C1 segment of cervical spinal cord (tissue), 14 donors: Measurements from ENCODE around the gene MT1B.
"Not testable (repeated sequence)": the region's sequence is repeated elsewhere in the genome, so short reads cannot be mapped to it uniquely, and the experiment has no call there.

Experiments used
- DNase-seq, 14 donors: peaks; one replicate each; lab custom pipeline; 2025; lab: John Stamatoyannopoulos, UW

MT1B gene

DNA sequence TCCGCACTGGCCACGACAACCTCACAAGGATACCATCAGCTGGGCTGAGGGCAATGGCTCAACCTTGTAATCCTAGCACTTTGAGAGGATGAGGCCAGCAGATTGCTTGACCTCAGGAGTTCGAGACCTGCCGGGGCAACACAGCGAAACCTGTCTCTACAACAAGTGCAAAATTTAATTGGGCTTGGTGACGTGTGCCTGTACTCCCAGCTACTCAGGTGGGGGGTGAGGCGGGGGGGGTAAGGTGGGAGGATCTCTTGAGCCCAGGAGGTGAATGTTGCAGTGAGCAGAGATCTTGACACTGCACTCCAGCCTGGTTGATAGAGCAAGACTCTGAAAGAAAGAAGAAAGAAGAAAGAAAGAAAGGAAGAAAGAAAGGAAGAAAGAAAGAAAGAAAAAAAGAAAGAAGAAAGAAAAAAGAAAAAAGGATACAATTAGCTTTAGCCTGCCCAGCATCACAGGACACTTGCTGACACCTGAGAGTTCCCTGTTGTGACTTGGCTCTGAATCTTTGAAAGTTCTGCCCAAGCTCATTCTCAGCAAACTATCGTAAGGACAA, 31.3 kb upstream of the MT1B start:
- DNase-seq, result no peak

DNA sequence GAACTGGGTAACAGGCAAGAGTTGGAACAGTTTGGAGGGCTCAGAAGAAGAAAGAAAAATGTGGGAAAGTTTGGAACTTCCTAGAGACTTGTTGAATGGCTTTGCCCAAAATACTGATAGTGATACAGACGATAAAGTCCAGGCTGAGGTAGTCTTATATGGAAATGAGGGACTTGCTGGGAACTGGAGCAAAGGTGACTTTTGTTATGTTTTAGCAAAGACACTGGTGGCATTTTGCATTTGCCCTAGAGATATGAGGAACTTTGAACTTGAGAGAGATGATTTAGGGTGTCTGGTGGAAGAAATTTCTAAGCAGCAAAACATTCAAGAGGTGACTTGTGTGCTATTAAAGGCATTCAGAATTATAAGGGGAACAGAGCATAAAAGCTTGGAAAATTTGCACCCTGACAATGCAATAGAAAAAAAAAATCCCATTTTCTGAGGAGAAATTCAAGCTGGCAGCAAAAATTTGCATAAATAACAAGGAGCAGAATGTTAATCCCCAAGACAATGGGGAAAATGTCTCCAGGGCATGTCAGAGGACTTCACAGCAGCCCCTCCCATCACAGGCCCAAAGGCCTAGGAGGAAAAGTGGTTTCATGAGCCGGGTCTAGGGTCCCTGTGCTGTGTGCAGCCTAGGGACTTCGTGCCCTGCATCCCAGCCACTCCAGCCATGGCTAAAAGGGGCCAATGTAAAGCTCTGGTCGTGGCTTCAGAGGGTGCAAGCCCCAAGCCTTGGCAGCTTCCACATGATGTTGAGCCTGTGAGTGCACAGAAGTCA, 29.8 kb upstream of the MT1B start:
- DNase-seq, result not testable (repeated sequence)

- DNase-seq, result not testable (repeated sequence)
These were observed 28.5 kb upstream of the MT1B start for GRCh38 chr16:56623184-56623583.

GRCh38 chr16:56623637-56624036, 28.0 kb upstream of the MT1B start:
- DNase-seq, result no peak

GRCh38 chr16:56625140-56625942, 26.3 kb upstream of the MT1B start, which contains the start of gene MT1E:
Gene MT1E, plus strand, starts transcription at chr16:56625781. Its CDS starts 71 bp downstream, at chr16:56625852.
- peak in 12 of 14 donors; percentile 24 to 73 (median 50) for DNase-seq

DNA sequence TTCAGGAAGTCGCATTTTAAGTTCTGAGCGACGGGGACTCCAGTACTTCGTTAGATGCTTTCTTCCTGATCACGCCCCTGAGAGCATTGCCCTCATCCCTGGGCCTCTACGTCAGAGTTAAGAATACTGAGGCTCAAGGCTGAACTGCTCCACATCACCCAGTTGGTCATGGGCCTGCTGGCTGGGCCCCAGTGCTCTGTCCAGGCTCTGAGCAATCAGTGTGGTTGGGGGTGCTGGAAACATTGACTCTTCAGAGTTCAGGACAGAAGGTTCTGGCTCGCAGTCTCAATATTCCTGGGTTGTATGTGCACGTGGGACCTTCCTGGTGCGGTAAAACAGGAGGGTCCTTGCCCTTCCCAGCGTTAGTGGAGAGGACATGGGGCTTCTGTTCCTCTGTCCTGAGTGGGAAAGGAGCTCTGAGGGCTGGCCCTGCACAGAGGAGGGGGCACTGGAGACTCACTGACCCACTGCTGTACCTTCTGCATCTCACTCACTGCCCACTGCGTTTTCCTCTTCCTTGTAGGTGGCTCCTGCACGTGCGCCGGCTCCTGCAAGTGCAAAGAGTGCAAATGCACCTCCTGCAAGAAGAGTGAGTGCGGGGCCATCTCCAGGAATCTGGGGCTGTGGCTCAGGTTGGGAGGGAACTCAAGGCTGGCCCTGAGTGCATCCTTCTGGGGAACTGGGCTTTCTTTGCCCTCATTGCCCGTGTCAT, 25.6 kb upstream of the MT1B start:
- DNase-seq, result peak in 3 of 14 donors; percentile 31 to 72 (median 40)

DNA sequence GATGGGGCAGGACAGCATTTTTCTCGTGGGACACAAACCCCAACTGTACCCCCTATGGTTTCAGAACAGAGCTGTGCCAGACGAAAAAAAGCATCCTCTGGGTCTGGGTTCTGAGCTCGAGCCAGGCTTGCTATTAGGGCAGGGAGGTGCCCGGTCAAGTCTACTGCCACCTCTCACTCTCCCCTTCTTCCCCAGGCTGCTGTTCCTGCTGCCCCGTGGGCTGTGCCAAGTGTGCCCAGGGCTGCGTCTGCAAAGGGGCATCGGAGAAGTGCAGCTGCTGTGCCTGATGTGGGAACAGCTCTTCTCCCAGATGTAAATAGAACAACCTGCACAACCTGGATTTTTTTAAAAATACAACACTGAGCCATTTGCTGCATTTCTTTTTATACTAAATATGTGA, 25.0 kb upstream of the MT1B start:
- DNase-seq, result no peak

- no peak for DNase-seq
These were observed 23.0 kb upstream of the MT1B start for GRCh38 chr16:56628486-56629350.

GRCh38 chr16:56629531-56629930, 22.2 kb upstream of the MT1B start:
- no peak for DNase-seq

- no peak for DNase-seq
These were observed 21.6 kb upstream of the MT1B start for GRCh38 chr16:56630134-56630533.

DNA sequence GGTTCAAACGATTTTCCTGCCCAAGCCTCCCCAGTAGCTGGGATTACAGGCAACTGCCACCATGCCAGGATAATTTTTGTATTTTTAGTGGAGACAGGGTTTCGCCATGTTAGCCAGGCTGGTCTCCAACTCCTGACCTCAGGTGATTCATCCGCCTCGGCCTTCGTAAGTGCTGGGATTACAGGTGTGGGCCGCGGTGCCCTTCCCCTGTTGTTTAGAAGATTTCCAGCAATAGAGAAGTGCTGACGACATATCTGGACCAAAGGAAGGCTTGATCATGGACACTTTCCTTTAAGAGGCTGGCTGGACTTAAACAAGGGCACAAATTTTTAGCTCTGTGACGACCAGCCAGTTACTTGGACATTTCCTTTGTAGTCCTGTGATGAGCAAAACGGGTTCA, 20.5 kb upstream of the MT1B start:
- no peak for DNase-seq

GRCh38 chr16:56631832-56632155, 19.9 kb upstream of the MT1B start:
- DNase-seq, result peak in 1 of 14 donors; percentile 49

DNA sequence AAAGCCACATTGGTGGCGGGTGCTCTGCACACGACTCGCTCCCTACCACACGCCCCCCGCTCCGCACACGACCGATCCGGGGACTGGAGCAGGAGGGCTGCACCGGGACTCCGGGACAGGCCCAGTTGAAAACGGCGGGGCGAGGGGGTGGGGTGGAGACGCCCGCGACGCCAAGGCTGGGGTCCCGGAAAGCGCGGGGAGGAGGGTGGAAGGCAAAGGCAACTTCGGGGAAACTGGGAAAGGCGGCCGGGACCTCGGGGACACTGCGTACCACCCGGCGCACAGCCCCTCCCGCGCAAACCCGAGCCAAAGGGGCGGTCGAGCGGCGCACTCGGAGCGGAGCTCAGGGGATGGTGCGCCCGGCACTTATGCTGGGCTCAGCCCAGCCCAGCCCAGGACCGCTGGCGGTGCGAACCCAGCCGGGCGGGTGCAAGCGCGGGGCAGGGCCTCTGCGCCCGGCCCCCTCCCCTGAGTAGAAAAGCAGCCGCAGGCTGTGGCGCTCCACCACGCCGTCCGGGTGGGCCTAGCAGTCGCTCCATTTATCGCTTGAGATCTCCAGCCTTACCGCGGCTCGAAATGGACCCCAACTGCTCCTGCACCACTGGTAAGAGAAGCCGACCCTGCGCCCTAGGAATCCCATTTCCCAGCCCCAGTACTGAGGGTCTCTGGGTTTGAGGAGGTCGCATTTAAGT, 19.4 kb upstream of the MT1B start, which contains the start of gene MT1M:
TSS of gene MT1M (plus strand) at position 504 of the 692 bp plus-strand sequence. CDS start at position 577, 73 bp downstream.
- DNase-seq, result peak in 10 of 14 donors; percentile 7 to 89 (median 42)

DNA sequence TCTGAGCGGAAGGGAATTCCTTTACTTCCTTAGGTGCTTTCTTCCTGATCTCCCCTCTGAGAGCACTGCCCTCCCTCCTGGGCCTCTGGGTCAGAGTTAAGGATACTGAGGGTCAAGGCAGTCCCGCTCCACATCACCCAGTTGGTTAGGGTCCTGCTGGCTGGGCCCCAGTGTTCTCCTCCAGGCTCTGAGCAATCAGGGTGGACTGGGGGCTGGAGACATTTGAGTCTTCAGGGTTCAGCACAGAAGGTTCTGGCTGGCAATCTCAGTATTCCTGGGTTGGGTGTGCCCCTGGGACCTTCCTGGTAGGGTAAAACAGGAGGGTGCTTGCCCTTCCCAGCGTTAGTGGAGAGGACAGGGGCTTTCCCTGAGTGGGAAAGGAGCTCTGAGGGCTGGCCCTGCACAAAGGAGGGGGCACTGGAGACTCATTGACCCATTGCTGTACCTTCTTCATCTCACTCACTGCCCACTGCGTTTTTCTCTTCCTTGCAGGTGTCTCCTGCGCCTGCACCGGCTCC, 18.8 kb upstream of the MT1B start:
- no peak for DNase-seq

- DNase-seq, result no peak
These were observed 18.2 kb upstream of the MT1B start for GRCh38 chr16:56633535-56633934.

- peak in 1 of 14 donors; percentile 54 for DNase-seq
These were observed 16.8 kb upstream of the MT1B start for GRCh38 chr16:56634715-56635440.

DNA sequence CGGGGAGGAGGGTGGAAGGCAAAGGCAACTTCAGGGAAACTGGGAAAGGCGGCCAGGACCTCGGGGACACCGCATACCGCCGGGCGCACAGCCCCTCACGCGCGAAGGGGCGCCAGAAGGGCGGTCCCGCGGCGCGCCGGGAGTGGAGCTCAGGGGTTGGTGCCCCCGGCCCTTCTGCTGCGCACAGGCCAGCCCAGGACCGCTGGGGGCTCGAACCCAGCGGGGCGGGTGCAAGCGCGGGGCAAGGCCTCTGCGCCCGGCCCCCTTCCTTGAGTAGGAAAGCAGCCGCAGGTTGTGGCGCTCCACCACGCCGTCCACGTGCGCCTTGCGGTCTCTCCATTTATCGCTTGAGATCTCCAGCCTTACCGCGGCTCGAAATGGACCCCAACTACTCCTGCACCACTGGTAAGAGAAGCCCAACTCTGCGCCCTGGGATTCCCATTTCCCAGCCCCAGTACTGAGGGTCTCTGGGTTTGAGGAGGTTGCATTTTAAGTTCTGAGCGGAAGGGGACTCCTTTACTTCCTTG, 16.2 kb upstream of the MT1B start:
- no peak for DNase-seq

- DNase-seq, result no peak
These were observed 14.9 kb upstream of the MT1B start for GRCh38 chr16:56636616-56637413.
